ENCODE data around the gene YEATS4.

DNA sequence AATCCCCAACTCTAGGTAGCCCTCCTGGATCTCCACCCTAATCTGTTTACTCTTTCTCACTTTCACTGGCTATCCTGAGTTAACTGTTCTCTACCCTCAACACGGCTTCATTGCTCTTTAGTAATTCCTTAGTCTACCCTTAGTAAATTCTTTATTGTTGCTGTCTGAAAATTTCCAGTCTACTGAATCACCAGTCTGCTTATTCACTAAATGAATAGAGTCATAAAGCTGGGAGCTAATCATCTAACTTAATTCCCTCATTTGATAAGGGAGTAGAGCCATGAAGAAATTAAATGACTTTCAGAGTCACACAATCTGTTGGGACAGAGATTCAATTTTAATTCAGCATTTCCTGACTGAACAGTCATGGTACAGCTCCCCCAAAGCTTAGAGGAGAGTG, 36.5 kb downstream of the YEATS4 start:
- TF ChIP-seq, protein P1, sequence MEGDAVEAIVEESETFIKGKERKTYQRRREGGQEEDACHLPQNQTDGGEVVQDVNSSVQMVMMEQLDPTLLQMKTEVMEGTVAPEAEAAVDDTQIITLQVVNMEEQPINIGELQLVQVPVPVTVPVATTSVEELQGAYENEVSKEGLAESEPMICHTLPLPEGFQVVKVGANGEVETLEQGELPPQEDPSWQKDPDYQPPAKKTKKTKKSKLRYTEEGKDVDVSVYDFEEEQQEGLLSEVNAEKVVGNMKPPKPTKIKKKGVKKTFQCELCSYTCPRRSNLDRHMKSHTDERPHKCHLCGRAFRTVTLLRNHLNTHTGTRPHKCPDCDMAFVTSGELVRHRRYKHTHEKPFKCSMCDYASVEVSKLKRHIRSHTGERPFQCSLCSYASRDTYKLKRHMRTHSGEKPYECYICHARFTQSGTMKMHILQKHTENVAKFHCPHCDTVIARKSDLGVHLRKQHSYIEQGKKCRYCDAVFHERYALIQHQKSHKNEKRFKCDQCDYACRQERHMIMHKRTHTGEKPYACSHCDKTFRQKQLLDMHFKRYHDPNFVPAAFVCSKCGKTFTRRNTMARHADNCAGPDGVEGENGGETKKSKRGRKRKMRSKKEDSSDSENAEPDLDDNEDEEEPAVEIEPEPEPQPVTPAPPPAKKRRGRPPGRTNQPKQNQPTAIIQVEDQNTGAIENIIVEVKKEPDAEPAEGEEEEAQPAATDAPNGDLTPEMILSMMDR (IDR thresholded peaks at IDR 0.05): no peak
- TF ChIP-seq POLR2A (IDR thresholded peaks at IDR 0.05): no peak

Data from uterus (tissue), 2 donors.